Lower leg skin (tissue), 4 donors: ENCODE measurements around the gene ZMYND8. TPM values are rescaled to one million over a fixed set of nuclear protein-coding genes. Genes with fewer than 3 reads are reported as not detected.

Source experiments
- DNase-seq, 2 donors: peaks; one replicate each; pipeline ENCODE4 v3.0.0-alpha.2; 2019; ENCODE audit warnings: low spot score in 2 of 2
- H3K4me3 ChIP-seq: fragments of 200-600 bp; sonication (generic); 2 replicates; pipeline ENCODE4 v1.5.1; 2017; ENCODE audit warnings: mild to moderate bottlenecking, low read depth; ENCODE audit not compliant: poor library complexity, severe bottlenecking
- CTCF ChIP-seq, 3 donors: fragments of 450-650 bp; IDR thresholded peaks; one replicate each; pipeline ENCODE4 v1.5.1; 2016; ENCODE audit warnings: antibody characterized with exemption in 3 of 3, mild to moderate bottlenecking in 3 of 3, moderate library complexity in 2 of 3
- POLR2A ChIP-seq, 2 donors: fragments of 450-650 bp; IDR thresholded peaks; one replicate each; pipeline ENCODE4 v1.6.1; 2016 to 2017; ENCODE audit warnings: antibody characterized with exemption in 2 of 2, mild to moderate bottlenecking in 1 of 2, moderate library complexity in 1 of 2
- WGBS, 2 donors: methylation state at CpG; one replicate each; pipeline ENCODE4 v1.1.5; 2018; 5-methylcytosine and 5-hydroxymethylcytosine counted together
- intact Hi-C: fragments of 100-400 bp; cut with DNase I; formaldehyde crosslinking; loops from one replicate; pipeline ENCODE4 v1.15.0; 2023; ENCODE audit warnings: low total_unique reads
- total RNA-seq, 4 donors: library from RNA; depleted of rRNA; stranded (reverse); fragments of >200 nt; gene quantifications; one replicate each; pipeline ENCODE4 v1.1.0, GENCODE V29; 2016

Gene ZMYND8
- total RNA-seq, 4 donors from 2014 or later = 42.2 to 79.0 (median 65.4) TPM

DNA sequence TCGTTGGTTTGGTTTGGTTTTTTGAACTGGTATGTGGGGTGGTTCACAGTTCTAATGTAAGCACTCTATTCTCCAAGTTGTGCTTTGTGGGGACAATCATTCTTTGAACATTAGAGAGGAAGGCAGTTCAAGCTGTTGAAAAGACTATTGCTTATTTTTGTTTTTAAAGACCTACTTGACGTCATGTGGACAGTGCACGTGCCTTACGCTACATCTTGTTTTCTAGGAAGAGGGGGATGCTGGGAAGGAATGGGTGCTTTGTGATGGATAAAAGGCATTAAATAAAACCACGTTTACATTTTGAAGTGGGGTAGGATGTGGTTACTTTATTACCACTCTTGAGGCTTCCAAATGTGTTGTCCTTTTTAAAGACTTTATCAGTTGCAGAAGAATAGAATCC lies 168.0 kb downstream of the ZMYND8 start:
- intact Hi-C loops = no loop called here
- H3K4me3 ChIP-seq = no peak overlapping the region
- WGBS, 2 donors = 57 to 60% methylated on average over 5 of the region's 5 CpGs
- TF ChIP-seq CTCF (IDR thresholded peaks at IDR 0.05) = no peak
- no peak for TF ChIP-seq POLR2A (IDR thresholded peaks at IDR 0.05)
- no peak for DNase-seq

DNA sequence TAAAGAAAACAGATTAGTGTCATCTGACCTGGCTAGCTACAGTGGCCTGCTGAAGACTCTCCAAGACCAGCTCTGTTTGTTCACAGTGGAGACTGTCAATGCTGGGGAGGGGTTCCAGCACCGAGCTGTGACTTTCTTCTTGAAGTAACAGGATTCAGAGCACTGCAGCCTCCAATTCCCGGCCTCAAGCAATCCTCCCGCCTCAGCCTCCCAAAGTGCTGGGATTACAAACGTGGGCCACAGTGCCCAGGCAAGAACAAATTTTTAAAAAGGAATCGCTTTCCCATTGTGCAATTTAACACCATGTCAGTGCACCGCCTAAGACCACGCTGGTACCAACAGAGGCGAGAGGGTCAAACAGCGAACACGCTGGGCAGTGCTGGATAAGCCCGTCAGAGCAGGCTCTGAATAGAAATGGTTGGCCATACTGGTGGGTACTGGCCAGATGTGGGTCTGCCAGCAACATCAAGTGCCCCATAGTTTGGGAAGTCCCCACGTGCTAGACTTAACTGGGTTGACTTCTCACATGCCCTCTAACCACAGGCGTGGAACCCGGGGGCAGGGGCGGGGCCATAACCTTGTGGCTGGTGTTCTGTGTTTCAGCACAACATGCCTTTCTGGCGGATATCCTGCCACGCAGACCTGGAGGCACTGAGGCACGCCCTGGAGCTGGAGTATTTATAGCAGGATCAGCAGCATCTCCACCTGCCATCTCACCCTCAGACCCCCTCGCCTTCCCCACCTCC lies 168.9 kb downstream of the ZMYND8 start:
- H3K4me3 ChIP-seq = no peak overlapping the region
- no peak for DNase-seq
- intact Hi-C loops = no loop called here
- no peak for TF ChIP-seq POLR2A (IDR thresholded peaks at IDR 0.05)
- no peak for TF ChIP-seq CTCF (IDR thresholded peaks at IDR 0.05)
- WGBS, 2 donors = 65 to 70% methylated on average over 19 of the region's 19 CpGs

DNA sequence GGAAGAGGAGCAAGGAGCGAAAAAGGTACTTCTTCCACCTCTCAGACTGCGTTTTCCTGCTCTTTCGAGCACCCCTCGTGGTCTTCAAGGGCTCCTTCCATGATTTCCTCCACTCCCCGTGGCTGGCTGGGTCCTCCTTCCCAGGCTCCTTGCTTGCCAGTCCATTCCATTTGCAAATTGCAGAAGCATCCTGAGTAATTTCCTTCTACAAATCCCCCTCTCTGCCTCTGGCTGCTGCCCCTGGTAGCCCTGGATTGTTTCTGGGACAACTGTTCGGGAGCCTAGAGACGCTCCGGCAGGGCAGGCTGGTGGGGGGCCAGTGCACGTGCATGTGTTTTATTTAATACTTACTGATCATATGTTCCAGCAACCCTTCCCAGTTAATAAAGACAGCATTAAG lies 173.1 kb downstream of the ZMYND8 start:
- TF ChIP-seq POLR2A (IDR thresholded peaks at IDR 0.05) (no peak), CTCF (IDR thresholded peaks at IDR 0.05) (no peak)
- 64 to 76% methylated on average over 9 of the region's 9 CpGs for WGBS, 2 donors
- no peak overlapping the region for H3K4me3 ChIP-seq
- intact Hi-C loops = no loop called here
- DNase-seq = no peak

- no peak for TF ChIP-seq POLR2A (IDR thresholded peaks at IDR 0.05)
- no peak for TF ChIP-seq CTCF (IDR thresholded peaks at IDR 0.05)
- 70 to 71% methylated on average over 5 of the region's 5 CpGs for WGBS, 2 donors
- intact Hi-C loops = no loop called here
- no peak for DNase-seq
- no peak overlapping the region for H3K4me3 ChIP-seq
These were observed 175.2 kb downstream of the ZMYND8 start for GRCh38 chr20:47181056-47181862.

DNA sequence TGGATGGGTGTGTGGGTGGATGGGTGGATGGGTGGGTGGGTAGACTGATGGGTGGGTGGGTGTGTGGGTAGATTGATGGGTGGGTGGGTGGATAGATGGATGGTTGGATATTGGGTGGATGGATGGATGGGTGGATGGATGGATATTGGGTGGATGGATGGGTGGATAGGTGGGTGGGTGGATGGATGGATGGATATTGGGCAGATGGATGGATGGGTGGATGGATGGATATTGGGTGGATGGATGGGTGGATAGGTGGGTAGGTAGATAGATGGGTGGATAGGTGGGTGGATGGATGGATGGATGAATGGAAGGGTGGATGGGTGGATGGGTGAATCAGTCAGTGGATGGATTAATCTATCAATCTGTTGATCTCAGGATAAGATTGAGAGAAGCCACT lies 177.2 kb downstream of the ZMYND8 start:
- no peak overlapping the region for H3K4me3 ChIP-seq
- intact Hi-C loops = no loop called here
- no peak for DNase-seq
- TF ChIP-seq POLR2A (IDR thresholded peaks at IDR 0.05) (no peak), CTCF (IDR thresholded peaks at IDR 0.05) (no peak)
